Stomach (tissue), 4 donors: Measurements from ENCODE around the gene RAD21L1.

Source experiments
- EP300 ChIP-seq: sonication (generic); formaldehyde crosslinking; IDR thresholded peaks from one replicate; pipeline ENCODE4 v1.6.1; 2017; ENCODE audit warnings: antibody characterized with exemption
- TF ChIP-seq, protein P1 (sequence below), 7 experiments: fragments of 450-650 bp in 4 of 7; fragments of 200-600 bp in 3 of 7; sonication (generic) in 3 of 7; IDR thresholded peaks; one replicate each; pipeline ENCODE4 v1.5.1; 2016 to 2019; ENCODE audit warnings: antibody characterized with exemption in 7 of 7, control low read depth in 2 of 7, mild to moderate bottlenecking in 1 of 7

DNA sequence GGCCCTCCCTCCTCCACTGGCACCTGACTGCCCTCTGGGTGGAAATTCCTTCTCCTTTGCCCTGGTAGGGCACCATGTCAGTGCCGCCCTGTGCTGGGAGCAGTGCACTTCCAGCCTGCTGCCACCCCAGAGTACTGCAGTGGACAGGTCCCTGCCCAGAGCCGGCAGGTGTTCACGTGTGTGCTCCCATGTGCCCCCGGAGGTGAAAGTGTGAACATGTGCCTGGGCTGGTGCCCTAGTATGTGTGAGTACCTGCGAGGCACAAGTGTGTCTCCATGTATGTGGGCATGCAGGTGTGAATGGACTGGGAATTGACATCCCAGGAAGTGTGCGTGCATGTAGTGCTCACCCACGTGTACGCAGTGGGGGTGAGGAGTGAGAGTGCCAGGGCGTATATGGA, 73.7 kb downstream of the RAD21L1 start:
- TF ChIP-seq, protein P1, sequence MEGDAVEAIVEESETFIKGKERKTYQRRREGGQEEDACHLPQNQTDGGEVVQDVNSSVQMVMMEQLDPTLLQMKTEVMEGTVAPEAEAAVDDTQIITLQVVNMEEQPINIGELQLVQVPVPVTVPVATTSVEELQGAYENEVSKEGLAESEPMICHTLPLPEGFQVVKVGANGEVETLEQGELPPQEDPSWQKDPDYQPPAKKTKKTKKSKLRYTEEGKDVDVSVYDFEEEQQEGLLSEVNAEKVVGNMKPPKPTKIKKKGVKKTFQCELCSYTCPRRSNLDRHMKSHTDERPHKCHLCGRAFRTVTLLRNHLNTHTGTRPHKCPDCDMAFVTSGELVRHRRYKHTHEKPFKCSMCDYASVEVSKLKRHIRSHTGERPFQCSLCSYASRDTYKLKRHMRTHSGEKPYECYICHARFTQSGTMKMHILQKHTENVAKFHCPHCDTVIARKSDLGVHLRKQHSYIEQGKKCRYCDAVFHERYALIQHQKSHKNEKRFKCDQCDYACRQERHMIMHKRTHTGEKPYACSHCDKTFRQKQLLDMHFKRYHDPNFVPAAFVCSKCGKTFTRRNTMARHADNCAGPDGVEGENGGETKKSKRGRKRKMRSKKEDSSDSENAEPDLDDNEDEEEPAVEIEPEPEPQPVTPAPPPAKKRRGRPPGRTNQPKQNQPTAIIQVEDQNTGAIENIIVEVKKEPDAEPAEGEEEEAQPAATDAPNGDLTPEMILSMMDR (IDR thresholded peaks at IDR 0.05) = peak in 1 of 7 experiments; percentile 6
- no peak for TF ChIP-seq EP300
